ENCODE measurements around the gene C17orf50.

DNA sequence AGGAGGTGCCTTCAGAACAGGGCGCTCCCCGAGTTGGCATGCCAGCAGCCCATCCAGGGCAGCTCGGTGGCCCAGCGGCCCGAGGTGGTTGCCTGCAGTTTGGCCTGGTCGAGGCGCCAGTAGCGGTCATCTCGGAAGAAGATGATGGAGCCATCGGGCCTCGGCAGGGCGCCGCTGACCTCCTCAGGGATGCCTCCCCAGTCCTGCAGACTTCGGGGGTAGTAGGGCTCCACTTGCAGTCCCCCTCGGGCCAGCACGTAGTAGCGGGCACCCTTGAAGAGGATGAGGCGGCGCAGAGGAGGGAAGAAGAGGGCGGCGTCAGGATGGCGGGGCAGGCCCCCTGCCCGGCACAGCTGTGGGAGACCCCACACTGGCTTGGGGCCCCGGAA, 5.8 kb downstream of the C17orf50 start:
- TF ChIP-seq, protein P1, sequence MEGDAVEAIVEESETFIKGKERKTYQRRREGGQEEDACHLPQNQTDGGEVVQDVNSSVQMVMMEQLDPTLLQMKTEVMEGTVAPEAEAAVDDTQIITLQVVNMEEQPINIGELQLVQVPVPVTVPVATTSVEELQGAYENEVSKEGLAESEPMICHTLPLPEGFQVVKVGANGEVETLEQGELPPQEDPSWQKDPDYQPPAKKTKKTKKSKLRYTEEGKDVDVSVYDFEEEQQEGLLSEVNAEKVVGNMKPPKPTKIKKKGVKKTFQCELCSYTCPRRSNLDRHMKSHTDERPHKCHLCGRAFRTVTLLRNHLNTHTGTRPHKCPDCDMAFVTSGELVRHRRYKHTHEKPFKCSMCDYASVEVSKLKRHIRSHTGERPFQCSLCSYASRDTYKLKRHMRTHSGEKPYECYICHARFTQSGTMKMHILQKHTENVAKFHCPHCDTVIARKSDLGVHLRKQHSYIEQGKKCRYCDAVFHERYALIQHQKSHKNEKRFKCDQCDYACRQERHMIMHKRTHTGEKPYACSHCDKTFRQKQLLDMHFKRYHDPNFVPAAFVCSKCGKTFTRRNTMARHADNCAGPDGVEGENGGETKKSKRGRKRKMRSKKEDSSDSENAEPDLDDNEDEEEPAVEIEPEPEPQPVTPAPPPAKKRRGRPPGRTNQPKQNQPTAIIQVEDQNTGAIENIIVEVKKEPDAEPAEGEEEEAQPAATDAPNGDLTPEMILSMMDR (IDR thresholded peaks at IDR 0.05), result no peak
- TF ChIP-seq EP300 (IDR thresholded peaks at IDR 0.05) (no peak), POLR2A (IDR thresholded peaks at IDR 0.05) (no peak)

Measured in ovary (tissue), 3 donors.